SH-SY5Y (cell line): ENCODE measurements around the gene MACROD2.

ENCODE experiments used
- GATA2 ChIP-seq: IDR thresholded peaks from 2 replicates; pipeline ENCODE4 v1.6.1; 2011; ENCODE audit warnings: mild to moderate bottlenecking, low read depth, low read length
- GATA3 ChIP-seq: IDR thresholded peaks from 2 replicates; pipeline ENCODE4 v1.6.1; 2011; ENCODE audit warnings: low read depth, mild to moderate bottlenecking, low read length, moderate library complexity

DNA sequence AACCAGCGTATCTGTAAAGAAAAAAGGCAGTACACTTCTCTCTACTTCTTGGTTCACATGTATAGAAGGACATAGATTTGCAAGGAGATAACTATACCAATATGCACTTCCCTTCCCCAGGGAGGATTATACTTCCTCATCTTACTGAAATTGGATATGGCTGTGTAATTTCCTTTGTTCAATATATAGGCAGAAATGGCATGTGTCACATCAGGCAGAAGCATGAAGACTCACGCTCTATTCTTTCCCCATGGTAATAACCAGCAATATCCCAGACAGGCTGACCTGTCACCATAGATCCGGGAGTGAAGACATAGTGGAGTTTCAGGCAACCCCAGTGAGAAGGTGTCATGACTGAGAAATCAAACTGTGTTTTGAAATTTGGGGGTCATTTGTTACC is 2059.7 kb downstream of the MACROD2 start:
- TF ChIP-seq GATA2 = no peak
- TF ChIP-seq GATA3 = no peak
